Fibroblast of villous mesenchyme (primary cell): ENCODE data around the gene F11. TPM values are rescaled to one million over a fixed set of nuclear protein-coding genes. Genes with fewer than 3 reads are reported as not detected.

Source experiments
- DNase-seq: peaks from one replicate; pipeline ENCODE4 v3.0.0-alpha.2; 2010; ENCODE audit warnings: low read depth
- H3K4me3 ChIP-seq: 2 replicates; pipeline ENCODE4 v1.5.1; 2011; ENCODE audit warnings: low read depth, mild to moderate bottlenecking, low read length
- total RNA-seq: library from RNA; depleted of rRNA; stranded (reverse); fragments of >200 nt; gene quantifications from 2 replicates; pipeline ENCODE4 v1.2.3, GENCODE V29; 2012
- TF ChIP-seq, protein P1 (sequence below): IDR thresholded peaks from 2 replicates; pipeline ENCODE4 v1.5.1; 2012; ENCODE audit warnings: low read depth, mild to moderate bottlenecking, low read length; ENCODE audit not compliant: insufficient read depth

Gene F11
- total RNA-seq, 1 donor, result not detected

DNA sequence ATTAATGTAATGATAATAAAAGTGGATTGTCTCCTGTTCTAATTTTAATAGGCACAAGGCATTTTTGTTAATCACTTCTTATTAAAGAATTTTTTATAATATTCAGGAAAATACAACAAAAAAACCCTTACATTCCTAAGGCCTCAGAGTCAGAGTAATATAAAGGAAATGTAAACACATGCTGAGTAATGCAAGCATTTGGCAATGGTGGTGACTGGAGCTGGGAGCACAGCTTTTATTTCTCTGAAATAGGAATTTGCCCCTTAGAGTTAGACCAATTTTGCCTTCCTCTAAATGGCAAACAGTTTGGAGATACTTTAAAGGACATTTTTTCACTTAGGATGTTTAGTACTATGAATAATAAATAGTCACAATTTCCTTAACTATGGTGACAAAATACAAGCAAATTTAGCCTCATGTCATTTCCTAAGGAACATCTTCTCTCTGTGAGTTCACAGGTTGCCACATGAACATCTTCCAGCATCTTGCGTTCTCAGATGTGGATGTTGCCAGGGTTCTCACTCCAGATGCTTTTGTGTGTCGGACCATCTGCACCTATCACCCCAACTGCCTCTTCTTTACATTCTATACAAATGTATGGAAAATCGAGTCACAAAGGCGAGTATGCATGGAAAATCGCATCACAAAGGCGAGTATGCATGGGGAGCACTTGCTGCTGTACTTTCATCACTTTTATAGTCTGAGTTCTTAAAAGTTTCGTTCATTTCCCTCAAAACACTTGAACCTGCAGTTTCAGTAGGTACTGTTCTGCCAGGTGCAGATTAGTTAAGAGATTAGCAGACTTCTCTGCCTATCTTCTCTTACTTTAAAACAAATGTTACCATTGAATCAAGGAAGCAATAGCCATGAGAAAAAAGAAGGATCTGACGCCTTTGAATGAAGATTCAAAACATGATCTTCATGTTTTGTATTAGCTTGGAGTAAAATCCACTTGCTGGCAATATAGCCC is 15.9 kb upstream of the F11 start:
- H3K4me3 ChIP-seq, result no peak overlapping the region
- DNase-seq, result peak; percentile 23
- TF ChIP-seq, protein P1, sequence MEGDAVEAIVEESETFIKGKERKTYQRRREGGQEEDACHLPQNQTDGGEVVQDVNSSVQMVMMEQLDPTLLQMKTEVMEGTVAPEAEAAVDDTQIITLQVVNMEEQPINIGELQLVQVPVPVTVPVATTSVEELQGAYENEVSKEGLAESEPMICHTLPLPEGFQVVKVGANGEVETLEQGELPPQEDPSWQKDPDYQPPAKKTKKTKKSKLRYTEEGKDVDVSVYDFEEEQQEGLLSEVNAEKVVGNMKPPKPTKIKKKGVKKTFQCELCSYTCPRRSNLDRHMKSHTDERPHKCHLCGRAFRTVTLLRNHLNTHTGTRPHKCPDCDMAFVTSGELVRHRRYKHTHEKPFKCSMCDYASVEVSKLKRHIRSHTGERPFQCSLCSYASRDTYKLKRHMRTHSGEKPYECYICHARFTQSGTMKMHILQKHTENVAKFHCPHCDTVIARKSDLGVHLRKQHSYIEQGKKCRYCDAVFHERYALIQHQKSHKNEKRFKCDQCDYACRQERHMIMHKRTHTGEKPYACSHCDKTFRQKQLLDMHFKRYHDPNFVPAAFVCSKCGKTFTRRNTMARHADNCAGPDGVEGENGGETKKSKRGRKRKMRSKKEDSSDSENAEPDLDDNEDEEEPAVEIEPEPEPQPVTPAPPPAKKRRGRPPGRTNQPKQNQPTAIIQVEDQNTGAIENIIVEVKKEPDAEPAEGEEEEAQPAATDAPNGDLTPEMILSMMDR, result no peak

DNA sequence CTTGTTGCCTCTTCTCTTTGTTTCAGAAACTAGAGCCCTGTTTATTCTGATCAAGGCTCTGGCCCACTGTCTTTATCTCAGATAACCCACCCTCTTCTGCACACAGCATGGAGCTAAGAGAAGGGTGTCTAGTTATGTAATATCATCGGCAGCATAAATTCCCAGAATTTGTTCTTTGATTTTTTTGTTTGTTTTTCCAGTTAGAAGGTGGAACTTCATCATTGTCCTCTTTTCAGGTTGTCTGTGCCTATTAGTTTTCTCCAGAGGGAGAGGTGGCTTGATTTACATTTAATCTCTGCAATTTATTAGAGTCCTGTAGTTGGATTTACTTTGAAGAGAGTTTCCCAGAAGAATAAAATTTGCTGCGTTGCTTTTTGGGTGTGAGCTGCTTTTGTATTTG is 15.2 kb upstream of the F11 start:
- no peak overlapping the region for H3K4me3 ChIP-seq
- DNase-seq, result no peak
- TF ChIP-seq, protein P1, result no peak

DNA sequence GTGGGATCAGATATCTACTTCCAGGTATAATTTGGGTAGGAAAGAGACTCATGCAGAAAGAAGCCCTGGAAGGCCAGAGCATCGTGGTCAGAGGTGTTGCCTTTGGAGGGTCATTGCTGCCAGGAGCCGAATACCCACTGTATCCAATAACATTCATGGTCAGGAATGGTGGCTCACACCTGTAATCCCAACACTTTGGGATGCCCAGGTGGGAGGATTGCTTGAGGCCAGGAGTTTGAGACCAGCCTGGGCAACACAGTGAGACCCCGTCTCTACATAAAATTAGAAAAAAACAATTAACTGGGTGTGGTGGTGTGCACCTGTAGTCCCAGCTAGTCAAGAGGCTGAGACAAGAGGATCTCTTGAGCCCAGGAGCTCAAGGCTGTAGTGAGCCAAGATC is 10.9 kb upstream of the F11 start:
- DNase-seq, result no peak
- TF ChIP-seq, protein P1, result no peak
- no peak overlapping the region for H3K4me3 ChIP-seq

DNA sequence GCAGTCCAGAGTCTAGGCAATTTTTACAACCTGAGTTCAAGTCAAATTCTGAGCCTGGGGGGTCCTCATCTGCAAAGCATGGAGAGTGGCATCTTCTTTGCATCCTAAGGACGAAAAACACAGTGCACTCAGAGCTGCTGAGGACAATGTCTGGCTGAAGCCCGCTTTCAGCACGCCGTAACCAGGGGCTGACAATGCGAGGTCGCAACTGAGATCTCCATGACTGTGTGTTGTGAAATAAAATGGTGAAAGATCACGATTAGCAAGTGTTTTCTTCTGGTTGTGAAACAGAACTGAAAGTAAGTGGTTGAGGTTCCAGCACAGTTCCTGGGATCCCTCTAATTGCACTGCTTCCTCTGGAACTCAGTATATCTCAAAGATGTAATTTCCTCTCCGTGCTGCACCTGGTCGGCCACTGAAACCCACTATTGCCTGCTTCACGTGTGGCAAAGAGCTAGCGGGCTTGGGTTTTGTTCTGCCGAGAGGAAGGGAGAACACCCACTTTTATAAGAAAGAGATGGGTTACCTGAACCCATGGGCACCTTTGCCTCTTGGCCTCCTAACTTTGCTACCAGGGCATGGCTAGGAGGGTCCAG is 7.7 kb upstream of the F11 start:
- DNase-seq, result no peak
- H3K4me3 ChIP-seq, result no peak overlapping the region
- TF ChIP-seq, protein P1, result no peak

DNA sequence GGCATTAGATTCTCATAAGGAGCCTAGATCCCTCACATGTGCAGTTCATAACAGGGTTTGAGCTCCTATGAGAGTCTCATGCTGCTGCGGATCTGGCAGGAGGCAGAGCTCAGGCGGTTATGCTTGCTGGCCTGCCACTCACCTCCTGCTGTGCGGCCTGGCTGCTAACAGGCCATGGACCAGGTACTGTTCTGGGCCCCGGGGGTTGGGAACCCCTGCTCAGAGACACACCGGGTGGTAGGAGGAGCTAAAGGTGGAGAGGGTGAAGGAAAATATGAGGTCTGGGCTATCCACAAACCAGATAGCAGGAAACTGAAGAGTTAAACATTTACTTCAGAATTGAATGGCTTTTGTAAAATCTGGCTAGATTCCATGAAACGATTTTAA is 5.9 kb upstream of the F11 start:
- H3K4me3 ChIP-seq, result no peak overlapping the region
- no peak for DNase-seq
- TF ChIP-seq, protein P1, result no peak

DNA sequence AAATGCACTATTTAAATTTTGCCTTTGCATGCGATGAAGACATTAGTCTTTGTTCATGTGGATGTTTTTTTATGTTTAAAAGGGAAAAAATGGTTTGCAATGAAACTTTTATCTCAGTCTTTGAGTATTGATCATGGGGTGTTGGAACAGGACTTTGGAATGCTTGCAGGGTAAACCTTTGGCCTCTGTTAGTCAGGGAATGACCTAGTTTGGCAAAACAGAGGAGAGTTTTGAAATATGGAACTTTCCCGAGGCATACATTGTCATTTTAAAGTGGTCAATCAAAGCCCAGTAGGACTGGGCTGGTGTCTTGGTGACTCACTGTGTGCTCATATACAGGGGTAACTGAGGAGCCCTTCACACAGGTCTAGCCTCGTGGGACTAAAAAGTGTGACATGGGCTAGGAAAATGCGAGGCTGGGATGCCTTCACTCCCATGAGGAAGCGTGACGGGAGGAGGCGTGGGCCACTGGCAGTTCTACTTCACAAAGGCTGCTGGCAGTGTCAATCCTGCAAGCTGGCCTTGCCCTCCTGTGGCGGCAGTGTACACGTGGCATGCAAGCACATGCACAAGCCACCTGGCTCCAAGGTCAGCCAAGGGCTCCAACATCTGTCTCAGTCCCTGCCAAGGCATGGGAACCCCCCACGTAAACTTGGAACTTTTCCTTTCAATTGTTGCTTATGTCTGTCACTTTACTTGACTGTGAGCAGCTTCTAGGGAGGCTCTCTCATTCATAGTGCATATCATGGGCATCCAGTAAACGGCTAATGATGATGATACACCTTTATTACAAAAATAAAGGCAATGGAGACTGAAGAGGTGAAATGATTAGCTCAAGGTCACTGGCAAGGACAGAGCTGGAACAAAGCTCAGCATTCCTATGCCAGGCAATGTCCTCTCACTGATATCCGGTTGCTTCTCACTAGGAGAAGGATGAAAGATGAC is 5.2 kb upstream of the F11 start:
- DNase-seq, result no peak
- no peak overlapping the region for H3K4me3 ChIP-seq
- TF ChIP-seq, protein P1, result no peak
